ENCODE data around the gene WDR82.
"Not testable (repeated sequence)": the region's sequence is repeated elsewhere in the genome, so short reads cannot be mapped to it uniquely, and the experiment has no call there.

The WDR82 gene

DNA sequence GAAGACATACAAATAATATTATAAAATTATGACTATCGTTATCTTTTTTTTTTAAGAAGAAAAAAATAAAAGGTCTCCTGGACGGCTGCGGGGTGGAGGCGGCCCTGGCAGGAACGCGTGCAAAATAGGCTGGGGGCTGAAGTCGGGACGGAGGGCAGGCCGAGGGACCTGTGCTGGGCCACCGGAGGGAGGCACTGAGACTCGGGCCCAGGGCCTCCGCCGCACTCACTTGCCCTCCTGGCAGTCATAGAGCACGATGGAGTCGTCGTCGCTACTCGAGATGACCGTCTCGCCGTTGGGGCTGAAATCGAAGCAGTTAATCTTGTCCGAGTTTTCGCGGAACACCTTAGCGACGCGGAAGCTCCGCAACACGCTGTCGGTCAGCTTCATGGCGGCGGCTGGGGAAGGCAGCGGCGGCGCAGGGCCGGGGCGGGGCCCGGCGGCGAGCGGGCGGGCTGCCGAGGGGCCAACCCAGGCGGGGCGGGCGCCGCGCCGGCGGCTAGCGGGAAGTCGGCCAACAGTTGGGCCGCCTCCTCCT lies 408 bp downstream of the WDR82 start:
- H3K9me3 ChIP-seq (ENCODE audit: control insufficient read depth, low read length), result no peaks in the 10 kb centered on the region
- no peaks in the 10 kb centered on the region for H3K36me3 ChIP-seq (ENCODE audit: control insufficient read depth, insufficient read depth, low read length)
- H3K9ac ChIP-seq (ENCODE audit: low read length), result peak overlapping the region; percentile 91
- H3K27me3 ChIP-seq (ENCODE audit: control insufficient read depth, insufficient read depth, low read length), result no peaks in the 10 kb centered on the region
- peak overlapping the region; percentile 57 for H3K4me3 ChIP-seq (ENCODE audit: low read length)
- H3K4me1 ChIP-seq (ENCODE audit: control insufficient read depth, insufficient read depth, low read length), result peaks cover 18% of the 10 kb centered on the region

DNA sequence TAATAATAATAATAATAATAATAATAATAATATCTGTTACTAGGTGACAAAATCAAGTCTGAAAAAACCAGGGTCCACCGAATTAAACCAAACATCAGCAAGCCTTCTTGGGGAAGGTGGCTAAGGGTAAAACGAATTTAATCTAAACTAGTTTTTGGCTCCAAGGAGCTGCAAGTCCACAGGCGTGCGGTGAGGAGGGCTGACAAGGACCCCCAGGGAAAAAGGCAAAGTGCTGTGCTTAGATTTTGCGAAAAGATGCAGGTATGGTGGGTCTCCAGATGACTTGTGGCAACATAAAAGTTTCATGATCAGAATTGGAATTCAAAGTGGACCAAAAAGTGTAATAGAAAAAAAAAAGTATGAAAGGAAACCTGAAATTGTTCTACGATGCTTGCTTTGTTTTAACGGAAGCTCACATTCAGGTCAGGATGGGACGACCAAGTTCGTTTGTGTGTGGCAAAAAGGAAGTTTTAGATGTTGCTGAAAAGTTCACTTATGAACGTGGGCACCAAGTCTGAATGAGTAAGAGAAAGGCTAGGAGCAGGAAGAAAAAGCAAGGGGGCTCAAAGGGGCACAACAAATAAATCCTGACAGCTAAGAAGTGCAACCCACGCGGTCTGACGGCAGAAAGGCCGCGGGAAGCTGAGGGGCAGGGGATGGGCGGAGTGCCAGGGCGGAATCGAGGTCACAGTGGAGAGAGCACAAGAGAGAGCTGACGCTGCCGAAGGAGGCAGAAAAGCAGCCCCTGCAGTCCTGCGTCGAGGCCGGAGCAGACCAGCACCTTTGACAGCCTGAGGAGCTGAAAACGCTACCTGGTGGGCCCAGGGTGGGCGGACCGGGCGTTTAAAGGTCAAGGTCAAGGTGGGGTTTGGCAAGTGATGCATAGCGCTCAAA lies 1.1 kb downstream of the WDR82 start:
- peak overlapping the region; percentile 57 for H3K4me3 ChIP-seq (ENCODE audit: low read length)
- H3K9me3 ChIP-seq (ENCODE audit: control insufficient read depth, low read length), result no peaks in the 10 kb centered on the region
- H3K27me3 ChIP-seq (ENCODE audit: control insufficient read depth, insufficient read depth, low read length), result no peaks in the 10 kb centered on the region
- no peaks in the 10 kb centered on the region for H3K36me3 ChIP-seq (ENCODE audit: control insufficient read depth, insufficient read depth, low read length)
- peaks cover 18% of the 10 kb centered on the region for H3K4me1 ChIP-seq (ENCODE audit: control insufficient read depth, insufficient read depth, low read length)
- peak overlapping the region; percentile 91 for H3K9ac ChIP-seq (ENCODE audit: low read length)

DNA sequence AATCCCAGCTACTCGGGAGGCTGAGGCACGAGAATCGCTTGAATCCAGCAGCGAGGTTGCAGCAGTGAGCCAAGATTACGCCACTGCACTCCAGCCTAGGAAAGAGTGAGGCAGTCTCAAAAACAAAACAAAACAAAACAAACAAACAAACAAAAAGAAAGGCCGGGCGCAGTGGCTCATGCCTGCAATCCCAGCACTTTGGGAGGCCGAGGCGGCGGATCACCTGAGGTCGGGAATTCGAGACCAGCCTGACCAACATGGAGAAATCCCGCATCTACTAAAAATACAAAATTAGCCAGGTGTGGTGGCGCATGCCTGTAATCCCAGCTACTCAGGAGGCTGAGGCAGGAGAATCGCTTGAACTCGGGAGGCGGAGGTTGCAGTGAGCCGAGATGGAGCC lies 3.7 kb downstream of the WDR82 start:
- H3K4me3 ChIP-seq (ENCODE audit: low read length); H3K9ac ChIP-seq (ENCODE audit: low read length); H3K27me3 ChIP-seq (ENCODE audit: control insufficient read depth, insufficient read depth, low read length); H3K36me3 ChIP-seq (ENCODE audit: control insufficient read depth, insufficient read depth, low read length); H3K9me3 ChIP-seq (ENCODE audit: control insufficient read depth, low read length): not testable (repeated sequence)
- peaks cover 16% of the 10 kb centered on the region for H3K4me1 ChIP-seq (ENCODE audit: control insufficient read depth, insufficient read depth, low read length)

DNA sequence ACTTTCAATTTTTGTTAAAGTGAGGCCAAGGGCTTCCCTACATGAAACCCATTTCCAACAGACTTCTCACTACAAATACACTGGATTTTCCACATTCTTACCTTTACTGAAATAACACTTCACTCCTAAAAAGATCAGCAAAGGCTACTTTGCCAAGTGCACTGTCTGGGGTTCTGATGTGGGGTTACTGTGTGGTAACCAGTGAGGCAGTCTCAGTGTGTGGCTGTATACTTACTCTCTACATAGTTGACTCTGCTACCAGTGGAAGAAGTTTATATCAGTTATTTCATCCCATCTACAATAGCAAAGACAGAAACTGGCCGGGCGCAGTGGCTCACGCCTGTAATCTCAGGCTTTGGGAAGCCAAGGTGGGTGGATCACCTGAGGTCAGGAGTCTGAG lies 5.6 kb downstream of the WDR82 start:
- Histone ChIP-seq H3K9ac (ENCODE audit: low read length) (no peak overlapping the region), H3K4me3 (ENCODE audit: low read length) (no peak overlapping the region), H3K27me3 (ENCODE audit: control insufficient read depth, insufficient read depth, low read length) (no peaks in the 10 kb centered on the region), H3K4me1 (ENCODE audit: control insufficient read depth, insufficient read depth, low read length) (peaks cover 9% of the 10 kb centered on the region), H3K36me3 (ENCODE audit: control insufficient read depth, insufficient read depth, low read length) (no peaks in the 10 kb centered on the region), H3K9me3 (ENCODE audit: control insufficient read depth, low read length) (no peaks in the 10 kb centered on the region)

DNA sequence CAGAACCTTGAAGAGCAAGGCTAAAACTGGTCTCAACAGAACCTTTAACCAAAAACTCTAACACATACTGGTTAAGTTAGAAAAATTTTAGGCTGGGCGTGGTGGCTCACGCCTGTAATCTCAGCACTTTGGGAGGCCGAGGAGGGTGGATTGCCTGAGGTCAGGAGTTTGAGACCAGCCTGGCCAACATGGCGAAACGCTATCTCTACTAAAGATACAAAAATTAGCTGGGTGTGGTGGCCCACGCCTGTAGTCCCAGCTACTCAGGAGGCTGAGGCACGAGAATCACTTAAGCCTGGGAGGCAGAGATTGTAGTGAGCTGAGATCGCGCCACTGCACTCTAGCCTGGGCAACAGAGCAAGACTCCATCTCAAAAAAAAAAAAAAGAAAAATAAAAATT lies 6.3 kb downstream of the WDR82 start:
- H3K4me1 ChIP-seq (ENCODE audit: control insufficient read depth, insufficient read depth, low read length); H3K27me3 ChIP-seq (ENCODE audit: control insufficient read depth, insufficient read depth, low read length); H3K9me3 ChIP-seq (ENCODE audit: control insufficient read depth, low read length); H3K9ac ChIP-seq (ENCODE audit: low read length); H3K4me3 ChIP-seq (ENCODE audit: low read length); H3K36me3 ChIP-seq (ENCODE audit: control insufficient read depth, insufficient read depth, low read length): not testable (repeated sequence)

DNA sequence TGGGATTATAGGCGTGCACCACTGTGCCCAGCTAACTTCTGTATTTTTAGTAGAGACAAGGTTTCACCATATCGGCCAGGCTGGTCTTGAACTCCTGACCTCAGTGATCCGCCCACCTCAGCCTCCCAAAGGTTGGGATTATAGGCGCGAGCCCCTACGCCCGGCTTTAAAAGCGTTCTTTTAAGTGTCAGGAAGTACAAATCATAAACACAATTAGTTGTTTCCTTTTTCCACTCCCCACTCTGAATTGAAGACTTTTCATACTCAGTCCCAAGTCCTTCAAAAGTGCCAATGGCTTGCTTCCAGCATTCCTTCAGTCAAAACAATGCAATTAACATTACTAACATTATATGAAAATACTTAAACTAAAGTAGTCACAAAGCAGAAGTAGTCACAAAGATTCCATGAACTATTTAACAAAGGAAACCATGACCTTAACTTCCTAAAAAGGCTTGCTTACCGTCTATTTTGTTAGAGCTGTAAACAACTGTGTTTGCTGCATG lies 8.1 kb downstream of the WDR82 start:
- no peaks in the 10 kb centered on the region for H3K36me3 ChIP-seq (ENCODE audit: control insufficient read depth, insufficient read depth, low read length)
- no peaks in the 10 kb centered on the region for H3K27me3 ChIP-seq (ENCODE audit: control insufficient read depth, insufficient read depth, low read length)
- no peaks in the 10 kb centered on the region for H3K9me3 ChIP-seq (ENCODE audit: control insufficient read depth, low read length)
- peaks cover 5% of the 10 kb centered on the region for H3K4me1 ChIP-seq (ENCODE audit: control insufficient read depth, insufficient read depth, low read length)
- no peak overlapping the region for H3K4me3 ChIP-seq (ENCODE audit: low read length)
- no peak overlapping the region for H3K9ac ChIP-seq (ENCODE audit: low read length)

DNA sequence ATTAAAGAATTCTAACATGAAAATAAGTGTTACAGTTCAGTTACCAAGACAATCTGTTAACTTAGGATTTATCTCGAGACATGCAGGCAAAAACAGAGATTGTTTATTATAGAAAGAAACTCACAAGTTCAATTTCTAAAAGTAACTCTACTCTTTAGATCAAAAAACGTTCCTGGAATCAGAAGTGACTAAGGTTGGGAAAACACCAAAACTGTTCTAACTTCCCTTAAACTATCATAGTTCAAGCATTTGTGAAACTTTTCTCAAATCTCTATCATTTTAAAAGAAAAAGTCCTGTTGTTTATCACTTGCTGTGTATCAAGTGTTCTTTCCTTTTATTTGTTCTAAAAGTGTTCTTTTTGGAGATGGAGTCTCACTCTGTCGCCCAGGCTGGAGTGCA lies 8.7 kb downstream of the WDR82 start:
- Histone ChIP-seq H3K27me3 (ENCODE audit: control insufficient read depth, insufficient read depth, low read length) (no peaks in the 10 kb centered on the region), H3K9ac (ENCODE audit: low read length) (no peak overlapping the region), H3K9me3 (ENCODE audit: control insufficient read depth, low read length) (no peaks in the 10 kb centered on the region), H3K4me3 (ENCODE audit: low read length) (no peak overlapping the region), H3K4me1 (ENCODE audit: control insufficient read depth, insufficient read depth, low read length) (peaks cover 5% of the 10 kb centered on the region), H3K36me3 (ENCODE audit: control insufficient read depth, insufficient read depth, low read length) (no peaks in the 10 kb centered on the region)

DNA sequence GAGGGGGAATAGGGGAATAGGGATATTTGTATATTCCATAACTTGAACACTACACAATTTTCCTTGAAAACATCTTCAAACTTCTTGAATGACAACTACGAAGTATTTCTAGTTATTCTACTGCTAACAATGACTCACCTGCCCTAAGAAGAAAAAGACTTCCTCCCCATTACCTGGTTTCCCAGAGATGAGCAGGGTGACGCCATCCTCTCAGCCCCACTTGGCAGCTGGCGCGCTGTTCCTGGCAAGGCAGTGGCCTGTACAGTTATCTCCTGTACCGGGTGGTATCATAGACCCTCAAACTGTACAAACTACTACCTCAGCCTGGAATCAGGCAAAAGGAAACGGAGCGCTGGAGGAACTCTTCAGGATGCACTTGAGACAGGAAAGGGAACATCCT lies 10.4 kb downstream of the WDR82 start:
- Histone ChIP-seq H3K36me3 (ENCODE audit: control insufficient read depth, insufficient read depth, low read length) (peaks cover 2% of the 10 kb centered on the region), H3K4me3 (ENCODE audit: low read length) (no peak overlapping the region), H3K9me3 (ENCODE audit: control insufficient read depth, low read length) (no peaks in the 10 kb centered on the region), H3K27me3 (ENCODE audit: control insufficient read depth, insufficient read depth, low read length) (no peaks in the 10 kb centered on the region), H3K4me1 (ENCODE audit: control insufficient read depth, insufficient read depth, low read length) (peaks cover 5% of the 10 kb centered on the region), H3K9ac (ENCODE audit: low read length) (no peak overlapping the region)

DNA sequence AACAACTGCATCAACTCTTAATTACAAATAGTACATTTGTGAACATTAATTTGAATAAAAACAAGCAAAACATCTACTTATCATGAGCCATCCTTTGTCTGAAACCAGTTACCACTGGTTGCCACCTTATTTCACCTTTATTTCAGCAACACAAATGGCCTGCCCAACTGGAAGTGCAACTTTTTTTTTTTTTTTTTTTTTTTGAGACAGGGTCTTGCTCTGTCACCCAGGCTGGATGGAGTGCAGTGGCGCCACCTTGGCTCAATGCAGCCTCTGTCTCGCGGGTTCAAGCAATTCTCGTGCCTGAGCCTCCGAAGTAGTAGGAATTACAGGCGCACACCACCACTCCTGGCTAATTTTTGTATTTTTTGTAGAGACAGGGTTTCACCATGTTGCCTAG lies 13.1 kb downstream of the WDR82 start:
- Histone ChIP-seq H3K36me3 (ENCODE audit: control insufficient read depth, insufficient read depth, low read length) (peaks cover 14% of the 10 kb centered on the region), H3K9me3 (ENCODE audit: control insufficient read depth, low read length) (no peaks in the 10 kb centered on the region), H3K9ac (ENCODE audit: low read length) (no peak overlapping the region), H3K4me3 (ENCODE audit: low read length) (no peak overlapping the region), H3K4me1 (ENCODE audit: control insufficient read depth, insufficient read depth, low read length) (no peaks in the 10 kb centered on the region), H3K27me3 (ENCODE audit: control insufficient read depth, insufficient read depth, low read length) (no peaks in the 10 kb centered on the region)

DNA sequence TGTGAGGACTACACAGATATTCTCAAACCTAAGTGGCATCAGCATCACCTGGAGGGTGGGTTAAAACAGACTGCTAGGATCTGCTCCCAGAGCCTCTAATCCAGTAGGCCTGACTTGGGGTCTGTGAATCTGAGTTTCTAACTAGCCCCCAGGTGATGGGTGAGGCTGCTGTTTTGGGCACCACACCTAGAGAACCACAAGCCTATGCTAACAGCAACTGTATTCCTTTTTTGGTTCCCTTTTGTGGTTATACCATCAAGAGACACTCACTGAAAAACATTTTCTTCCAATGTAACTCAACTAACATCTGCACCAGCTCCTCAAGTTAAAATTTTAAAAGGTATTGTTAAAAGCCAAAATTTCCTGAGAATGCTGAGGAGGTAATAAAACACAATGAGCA lies 16.0 kb downstream of the WDR82 start:
- Histone ChIP-seq H3K4me1 (ENCODE audit: control insufficient read depth, insufficient read depth, low read length) (no peaks in the 10 kb centered on the region), H3K4me3 (ENCODE audit: low read length) (no peak overlapping the region), H3K9ac (ENCODE audit: low read length) (no peak overlapping the region), H3K36me3 (ENCODE audit: control insufficient read depth, insufficient read depth, low read length) (peaks cover 25% of the 10 kb centered on the region), H3K27me3 (ENCODE audit: control insufficient read depth, insufficient read depth, low read length) (no peaks in the 10 kb centered on the region), H3K9me3 (ENCODE audit: control insufficient read depth, low read length) (no peaks in the 10 kb centered on the region)

DNA sequence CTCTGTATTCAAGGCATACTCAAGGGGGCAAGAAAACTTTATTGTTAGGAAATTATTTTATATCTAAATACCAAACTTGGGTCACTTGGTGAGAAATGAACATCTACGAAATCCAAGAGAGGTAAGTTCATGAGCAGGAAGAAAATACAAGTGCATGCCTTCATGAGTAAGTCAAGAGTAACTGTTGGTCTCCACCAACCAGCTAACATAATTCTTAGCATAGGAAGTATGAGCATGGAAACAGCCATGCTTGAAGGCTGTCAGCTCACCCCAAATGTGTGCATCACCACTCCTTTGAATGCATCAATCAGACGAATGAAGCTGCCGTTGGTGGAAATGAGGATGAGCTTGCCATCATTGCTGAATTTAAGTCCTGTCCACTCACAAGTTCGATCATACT lies 19.0 kb downstream of the WDR82 start:
- Histone ChIP-seq H3K9me3 (ENCODE audit: control insufficient read depth, low read length) (no peaks in the 10 kb centered on the region), H3K27me3 (ENCODE audit: control insufficient read depth, insufficient read depth, low read length) (no peaks in the 10 kb centered on the region), H3K4me3 (ENCODE audit: low read length) (no peak overlapping the region), H3K36me3 (ENCODE audit: control insufficient read depth, insufficient read depth, low read length) (peaks cover 31% of the 10 kb centered on the region), H3K9ac (ENCODE audit: low read length) (no peak overlapping the region), H3K4me1 (ENCODE audit: control insufficient read depth, insufficient read depth, low read length) (no peaks in the 10 kb centered on the region)

DNA sequence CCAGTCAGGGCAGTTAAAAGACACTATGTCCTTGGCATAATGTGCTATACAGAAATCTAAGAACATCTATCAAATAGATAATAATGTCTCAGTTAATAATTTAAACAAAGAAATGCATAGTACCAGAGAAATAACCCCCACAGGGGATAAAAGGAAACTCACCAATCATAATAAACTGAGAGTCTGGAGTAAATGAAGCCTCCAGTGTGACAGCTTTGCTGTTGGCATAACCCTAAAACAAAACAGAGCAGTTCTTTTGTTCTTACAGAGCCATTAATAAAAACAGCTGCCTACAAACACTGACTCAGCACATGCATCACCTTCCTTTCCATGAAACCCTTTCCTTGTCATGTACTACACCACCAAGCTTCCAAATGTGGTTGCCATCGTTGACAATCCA lies 19.4 kb downstream of the WDR82 start:
- Histone ChIP-seq H3K36me3 (ENCODE audit: control insufficient read depth, insufficient read depth, low read length) (peaks cover 31% of the 10 kb centered on the region), H3K9me3 (ENCODE audit: control insufficient read depth, low read length) (no peaks in the 10 kb centered on the region), H3K27me3 (ENCODE audit: control insufficient read depth, insufficient read depth, low read length) (no peaks in the 10 kb centered on the region), H3K4me3 (ENCODE audit: low read length) (no peak overlapping the region), H3K9ac (ENCODE audit: low read length) (no peak overlapping the region), H3K4me1 (ENCODE audit: control insufficient read depth, insufficient read depth, low read length) (no peaks in the 10 kb centered on the region)
